Muscle layer of colon (tissue), 2 donors: ENCODE results near the gene RGS9BP.
A peak's percentile ranks its signal among the peaks of the same experiment; 100 is the strongest.

Source experiments
- H3K27ac ChIP-seq: one replicate; pipeline ENCODE4 v1.7.0; 2013; ENCODE audit warnings: low read depth, mild to moderate bottlenecking, low read length, moderate library complexity
- H3K27me3 ChIP-seq, 2 donors: one replicate each; pipeline ENCODE4 v1.7.0; 2013; ENCODE audit warnings: low read length in 2 of 2, mild to moderate bottlenecking in 2 of 2; ENCODE audit not compliant: insufficient read depth in 2 of 2, control insufficient read depth in 1 of 2
- H3K36me3 ChIP-seq: one replicate; pipeline ENCODE4 v1.7.0; 2013; ENCODE audit warnings: mild to moderate bottlenecking, low read length; ENCODE audit not compliant: insufficient read depth
- H3K4me1 ChIP-seq: one replicate; pipeline ENCODE4 v1.7.0; 2013; ENCODE audit warnings: mild to moderate bottlenecking, low read length; ENCODE audit not compliant: insufficient read depth
- H3K4me3 ChIP-seq, 2 donors: one replicate each; pipeline ENCODE4 v1.7.0; 2013; ENCODE audit warnings: low read length in 2 of 2, low read depth in 1 of 2, mild to moderate bottlenecking in 1 of 2, moderate library complexity in 1 of 2
- H3K9ac ChIP-seq: one replicate; pipeline ENCODE4 v1.7.0; 2013; ENCODE audit warnings: low read length
- H3K9me3 ChIP-seq: one replicate; pipeline ENCODE4 v1.7.0; 2013; ENCODE audit warnings: mild to moderate bottlenecking, low read length
- donor health status: abdominal sarcoma.
- donor health status: Adenocarcinoma of cecum.

RGS9BP gene

DNA sequence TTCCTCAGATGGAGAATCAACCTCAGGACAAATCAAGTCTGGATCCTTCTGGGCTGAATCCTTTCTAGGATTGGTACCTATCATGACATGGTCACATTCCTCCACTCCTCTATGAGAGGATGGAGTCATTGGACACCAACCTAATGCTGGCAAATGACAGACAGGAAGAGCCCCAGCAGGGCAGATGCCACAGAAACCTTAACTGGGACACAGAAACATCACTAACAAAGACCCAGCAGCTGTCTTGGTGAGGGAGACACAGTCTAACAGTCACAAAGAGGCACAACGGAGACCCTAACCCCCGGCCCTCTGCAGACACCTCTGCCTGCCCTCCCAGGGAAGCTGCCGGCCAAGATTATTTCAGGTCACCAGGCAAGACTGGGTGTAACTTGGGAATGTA, 2.8 kb upstream of the RGS9BP start:
- Histone ChIP-seq H3K27me3 (peaks cover 0 to 13% of the 10 kb centered on the region in 2 donors), H3K4me3 (no peak overlapping the region), H3K9ac (no peak overlapping the region), H3K4me1 (peaks cover 14% of the 10 kb centered on the region), H3K9me3 (no peaks in the 10 kb centered on the region), H3K36me3 (no peaks in the 10 kb centered on the region), H3K27ac (no peak overlapping the region)

DNA sequence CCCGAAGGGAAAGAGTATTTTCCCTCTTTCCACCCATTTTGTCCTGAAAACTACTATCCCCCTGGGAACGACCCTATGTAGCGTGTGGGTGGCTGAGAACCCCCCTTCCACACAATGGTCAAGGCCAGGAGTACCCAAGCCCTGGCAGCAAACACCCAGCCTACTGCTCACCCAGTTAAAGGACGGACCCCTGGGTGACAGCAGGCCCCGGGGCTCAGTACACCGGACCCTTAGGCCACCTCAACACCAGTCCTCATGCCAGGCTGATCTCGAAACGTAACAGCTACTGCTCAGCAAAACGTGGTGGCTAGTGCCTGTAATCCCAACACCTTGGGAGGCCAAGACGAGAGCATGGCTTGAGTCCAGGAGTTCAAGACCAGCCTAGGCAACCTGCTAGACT, 2.1 kb upstream of the RGS9BP start:
- no peak overlapping the region for H3K27ac ChIP-seq
- H3K4me1 ChIP-seq, result peaks cover 14% of the 10 kb centered on the region
- no peak overlapping the region for H3K9ac ChIP-seq
- peak overlapping the region in 1 of 2 donors; percentile 80 for H3K4me3 ChIP-seq
- H3K9me3 ChIP-seq, result no peaks in the 10 kb centered on the region
- H3K27me3 ChIP-seq, result peaks cover 0 to 13% of the 10 kb centered on the region in 2 donors
- H3K36me3 ChIP-seq, result no peaks in the 10 kb centered on the region

DNA sequence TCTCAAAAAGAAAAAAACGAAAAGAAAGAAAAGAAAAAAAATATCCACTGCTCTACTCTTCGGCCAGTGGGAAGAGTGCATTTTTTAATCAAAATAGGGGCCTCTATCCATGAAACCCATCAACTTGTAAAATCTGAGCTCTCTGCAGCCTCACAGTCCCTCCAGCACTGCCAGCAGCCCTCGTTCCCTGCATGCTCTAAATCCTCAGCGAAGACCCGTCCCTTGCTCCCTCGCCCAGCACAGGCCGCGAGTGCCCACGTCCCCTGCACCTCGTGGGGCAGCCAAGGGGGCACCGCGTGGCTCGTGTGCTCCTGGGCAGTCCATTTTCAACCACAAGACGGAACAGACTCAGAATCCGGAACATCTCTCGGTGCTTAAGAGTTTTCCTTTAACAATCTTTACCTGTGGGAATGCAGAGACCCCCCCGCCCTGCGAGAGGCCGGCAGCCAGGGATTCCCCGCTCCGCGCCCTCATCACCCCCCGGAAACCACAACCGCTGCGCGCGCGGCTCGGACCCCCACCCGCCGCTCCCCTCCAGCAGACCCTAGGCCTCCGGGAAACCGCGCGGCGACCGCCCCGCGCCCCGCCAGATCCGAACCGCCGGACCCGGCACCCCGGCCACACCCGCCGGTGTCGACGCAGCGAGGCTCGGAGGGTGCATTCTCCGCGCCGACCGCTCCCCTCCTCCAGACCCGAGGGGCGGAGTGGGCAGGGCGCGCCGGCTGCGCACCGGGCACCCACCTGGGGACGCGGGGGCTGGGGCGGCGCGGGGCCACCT, 1.3 kb upstream of the RGS9BP start:
- Histone ChIP-seq H3K27me3 (peaks cover 0 to 13% of the 10 kb centered on the region in 2 donors), H3K9me3 (no peaks in the 10 kb centered on the region), H3K27ac (peak overlapping the region; percentile 93), H3K4me1 (peaks cover 14% of the 10 kb centered on the region), H3K4me3 (peak overlapping the region; percentile 80 to 90), H3K9ac (peak overlapping the region; percentile 21), H3K36me3 (no peaks in the 10 kb centered on the region)

- Histone ChIP-seq H3K27ac (peak within 1 kb of the TSS; percentile 93), H3K9me3 (no peaks in the 10 kb centered on the region), H3K27me3 (peaks cover 0 to 13% of the 10 kb centered on the region in 2 donors), H3K36me3 (no peaks in the 10 kb centered on the region), H3K4me3 (peak within 1 kb of the TSS; percentile 80 to 90), H3K4me1 (peaks cover 14% of the 10 kb centered on the region), H3K9ac (peak within 1 kb of the TSS; percentile 21)
Measured at GRCh38 chr19:32674931-32675719, 523 bp upstream of the RGS9BP start, which contains the start of gene ANKRD27. Gene ANKRD27 (minus strand): TSS chr19:32675180. CDS start chr19:32659015, 16,165 bp downstream.

DNA sequence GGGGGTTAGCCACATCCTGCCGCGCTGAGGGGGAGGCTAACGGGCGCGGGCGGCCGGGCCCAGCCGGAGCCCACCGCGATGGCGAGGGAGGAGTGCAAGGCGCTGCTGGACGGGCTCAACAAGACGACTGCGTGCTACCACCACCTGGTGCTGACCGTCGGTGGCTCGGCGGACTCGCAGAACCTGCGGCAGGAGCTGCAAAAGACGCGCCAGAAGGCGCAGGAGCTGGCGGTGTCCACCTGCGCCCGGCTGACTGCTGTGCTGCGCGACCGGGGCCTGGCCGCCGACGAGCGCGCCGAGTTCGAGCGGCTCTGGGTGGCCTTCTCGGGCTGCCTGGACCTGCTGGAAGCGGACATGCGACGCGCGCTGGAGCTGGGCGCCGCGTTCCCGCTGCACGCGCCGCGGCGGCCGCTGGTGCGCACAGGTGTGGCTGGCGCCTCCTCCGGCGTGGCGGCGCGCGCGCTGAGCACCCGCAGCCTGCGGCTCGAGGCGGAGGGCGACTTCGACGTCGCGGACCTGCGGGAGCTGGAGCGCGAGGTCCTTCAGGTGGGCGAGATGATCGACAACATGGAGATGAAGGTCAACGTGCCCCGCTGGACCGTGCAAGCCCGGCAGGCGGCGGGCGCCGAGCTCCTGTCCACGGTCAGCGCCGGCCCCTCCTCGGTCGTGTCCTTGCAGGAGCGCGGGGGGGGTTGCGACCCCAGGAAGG, 692 bp downstream of the RGS9BP start:
- Histone ChIP-seq H3K27ac (no peak overlapping the region), H3K9ac (no peak overlapping the region), H3K36me3 (no peaks in the 10 kb centered on the region), H3K4me3 (peak overlapping the region; percentile 80 to 90), H3K4me1 (peaks cover 14% of the 10 kb centered on the region), H3K9me3 (no peaks in the 10 kb centered on the region), H3K27me3 (peaks cover 0 to 13% of the 10 kb centered on the region in 2 donors)

GRCh38 chr19:32676895-32677359, 1.3 kb downstream of the RGS9BP start:
- peaks cover 14% of the 10 kb centered on the region for H3K4me1 ChIP-seq
- H3K27me3 ChIP-seq, result peaks cover 0 to 13% of the 10 kb centered on the region in 2 donors
- H3K4me3 ChIP-seq, result no peak overlapping the region
- H3K9me3 ChIP-seq, result no peaks in the 10 kb centered on the region
- H3K27ac ChIP-seq, result no peak overlapping the region
- no peak overlapping the region for H3K9ac ChIP-seq
- H3K36me3 ChIP-seq, result no peaks in the 10 kb centered on the region

- H3K9ac ChIP-seq, result no peak overlapping the region
- H3K4me1 ChIP-seq, result peaks cover 14% of the 10 kb centered on the region
- no peaks in the 10 kb centered on the region for H3K36me3 ChIP-seq
- H3K27ac ChIP-seq, result no peak overlapping the region
- peaks cover 0 to 13% of the 10 kb centered on the region in 2 donors for H3K27me3 ChIP-seq
- H3K4me3 ChIP-seq, result no peak overlapping the region
- H3K9me3 ChIP-seq, result no peaks in the 10 kb centered on the region
Measured at GRCh38 chr19:32677657-32678056, 2.0 kb downstream of the RGS9BP start.

- H3K27me3 ChIP-seq, result peaks cover 0 to 11% of the 10 kb centered on the region in 2 donors
Measured at GRCh38 chr19:32680986-32681385, 5.3 kb downstream of the RGS9BP start.

DNA sequence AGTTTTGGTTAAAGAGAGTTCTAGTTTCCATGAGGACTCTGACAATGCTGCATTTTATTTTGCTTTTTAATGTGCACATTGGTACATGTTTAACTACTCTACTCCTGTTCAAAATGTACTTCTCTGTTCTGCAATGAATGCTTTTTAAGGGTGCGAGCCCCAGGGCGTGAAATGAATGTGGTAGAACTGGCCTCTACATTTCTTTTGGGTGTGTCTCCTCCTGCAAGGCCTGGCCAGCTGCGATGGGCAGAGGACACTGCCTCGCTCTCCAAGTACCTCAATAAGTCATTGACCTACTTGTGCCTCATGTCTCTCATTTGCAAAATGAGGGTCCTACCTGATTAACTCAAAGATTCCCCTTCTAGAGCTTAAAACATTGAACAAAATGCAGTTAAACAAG, 6.7 kb downstream of the RGS9BP start:
- Histone ChIP-seq H3K27ac (no peak overlapping the region), H3K4me1 (no peaks in the 10 kb centered on the region), H3K36me3 (no peaks in the 10 kb centered on the region)

More at GRCh38 chr19:32680986-32681385, 5.3 kb downstream of the RGS9BP start:
- no peaks in the 10 kb centered on the region for H3K9me3 ChIP-seq
- no peak overlapping the region for H3K27ac ChIP-seq
- H3K36me3 ChIP-seq, result no peaks in the 10 kb centered on the region
- no peak overlapping the region for H3K9ac ChIP-seq
- H3K4me3 ChIP-seq, result no peak overlapping the region
- H3K4me1 ChIP-seq, result no peaks in the 10 kb centered on the region

GRCh38 chr19:32686847-32687475, 11.3 kb downstream of the RGS9BP start:
- Histone ChIP-seq H3K36me3 (no peaks in the 10 kb centered on the region), H3K9me3 (no peaks in the 10 kb centered on the region)

More for the DNA sequence above, 6.7 kb downstream of the RGS9BP start:
- no peaks in the 10 kb centered on the region for H3K27me3 ChIP-seq
- H3K9me3 ChIP-seq, result no peaks in the 10 kb centered on the region
- H3K9ac ChIP-seq, result no peak overlapping the region
- H3K4me3 ChIP-seq, result no peak overlapping the region

More at GRCh38 chr19:32686847-32687475, 11.3 kb downstream of the RGS9BP start:
- Histone ChIP-seq H3K4me1 (peaks cover 8% of the 10 kb centered on the region), H3K27ac (no peak overlapping the region), H3K27me3 (no peaks in the 10 kb centered on the region), H3K9ac (no peak overlapping the region), H3K4me3 (no peak overlapping the region)
